ENCODE data around the gene DCTN5.

Gene DCTN5

GRCh38 chr16:23640931-23641765 is at the start of gene DCTN5, which contains the start of gene PALB2:
DCTN5 (plus strand) TSS chr16:23641466; CDS start chr16:23641543, 77 bp downstream.
PALB2 (minus strand) TSS chr16:23641310; CDS start chr16:23641157, 153 bp downstream.
- CTCF ChIA-PET: no interaction called here
- peak within 1 kb of the TSS; percentile 81 for H3K27ac ChIP-seq
- DNase-seq (ENCODE audit: low spot score): peak; percentile 95
- TF ChIP-seq CTCF (conservative IDR thresholded peaks at IDR 0.05; ENCODE audit: low read depth): no peak
- POLR2A ChIA-PET (ENCODE audit: low non-redundant PET): no interaction called here

GRCh38 chr16:23594186-23594585 is 47.1 kb upstream of the DCTN5 start:
- DNase-seq (ENCODE audit: low spot score): no peak
- ChIA-PET CTCF (no interaction called here), POLR2A (ENCODE audit: low non-redundant PET) (no interaction called here)
- no peak overlapping the region for H3K27ac ChIP-seq
- TF ChIP-seq CTCF (conservative IDR thresholded peaks at IDR 0.05; ENCODE audit: low read depth): no peak

DNA sequence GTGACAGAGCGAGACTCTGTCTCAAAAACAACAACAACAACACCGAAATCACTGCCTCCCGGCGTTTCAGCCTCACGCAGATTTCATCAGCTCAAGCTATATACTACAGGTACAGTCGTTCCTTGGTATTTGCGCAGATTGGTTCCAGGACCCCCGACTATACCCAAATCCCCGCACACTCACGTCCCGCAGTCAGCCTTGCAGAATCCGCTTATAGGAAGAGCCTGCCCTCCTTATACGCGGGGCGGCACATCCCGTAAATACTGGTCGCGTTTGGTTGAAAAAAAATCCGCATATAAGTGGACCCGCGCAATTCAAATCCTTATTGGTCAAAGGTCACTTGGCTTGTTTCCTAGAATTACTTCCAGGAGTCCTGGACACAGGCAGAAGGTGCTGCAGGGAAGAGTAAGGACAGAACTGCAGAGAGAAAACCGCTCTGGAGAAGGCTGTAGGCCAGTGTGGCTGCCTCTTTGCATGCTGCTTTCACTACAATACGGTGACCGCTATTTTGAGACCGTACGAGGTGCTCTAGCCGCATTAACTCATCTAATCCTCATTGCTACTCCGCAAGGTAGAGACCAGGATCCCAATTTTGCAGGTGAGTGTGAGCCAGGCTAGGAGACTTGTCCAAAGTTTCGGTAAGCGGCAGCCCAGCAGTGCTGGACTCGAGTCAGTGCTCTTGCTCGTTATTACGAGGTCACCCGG is 45.9 kb upstream of the DCTN5 start:
- H3K27ac ChIP-seq: peak overlapping the region; percentile 76
- TF ChIP-seq CTCF (conservative IDR thresholded peaks at IDR 0.05; ENCODE audit: low read depth): no peak
- DNase-seq (ENCODE audit: low spot score): no peak
- ChIA-PET POLR2A (ENCODE audit: low non-redundant PET) (no interaction called here), CTCF (interaction anchor here (0.7 to 0.8 kb wide), 2 partner anchors 25 to 70 kb away, joined by 4 to 5 read pairs; no protein-coding TSS in a partner anchor)

DNA sequence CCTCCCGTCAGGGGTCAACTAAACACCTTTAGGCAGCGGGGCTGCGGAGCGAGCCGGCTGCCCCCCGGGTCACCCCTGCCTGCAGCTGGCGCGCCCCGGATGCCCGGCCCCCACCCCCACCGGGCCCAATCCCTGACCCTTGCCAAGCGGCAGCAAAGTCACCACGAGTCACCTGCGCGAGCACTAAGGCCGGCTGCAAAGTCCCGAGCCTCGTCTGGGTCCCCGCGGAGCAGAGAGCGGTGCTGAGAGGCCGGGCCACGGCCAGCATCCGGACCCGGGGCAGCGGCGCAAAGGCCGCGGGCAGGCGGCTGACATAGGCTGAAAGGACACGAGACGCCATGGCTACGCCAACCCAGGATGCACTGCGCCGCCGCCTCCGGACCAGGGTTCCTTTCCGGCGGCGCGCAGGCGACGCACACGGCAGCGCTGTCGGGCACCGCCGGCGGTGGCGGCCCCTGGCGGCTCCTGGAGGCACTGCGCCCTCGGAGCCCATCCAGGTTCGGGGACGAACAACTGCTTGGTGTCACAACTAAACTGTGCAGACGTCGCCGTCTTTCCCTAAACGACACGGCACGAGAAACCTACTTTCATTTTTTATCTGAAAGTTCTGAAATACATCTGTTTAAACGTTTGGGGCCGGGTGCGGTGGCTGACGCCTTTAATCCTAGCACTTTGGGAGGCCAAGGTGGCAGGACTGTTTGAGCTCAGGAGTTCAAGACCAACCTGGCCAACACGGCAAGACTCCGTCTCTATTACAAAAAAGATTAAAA is 45.1 kb upstream of the DCTN5 start, which contains the start of gene NDUFAB1:
Gene NDUFAB1 (minus strand): TSS at position 366 of the 770 bp plus-strand sequence. CDS start 26 bp downstream, at position 340.
- POLR2A ChIA-PET (ENCODE audit: low non-redundant PET): no interaction called here
- peak; percentile 81 for DNase-seq (ENCODE audit: low spot score)
- peak; percentile 99 for TF ChIP-seq CTCF (conservative IDR thresholded peaks at IDR 0.05; ENCODE audit: low read depth)
- CTCF ChIA-PET: interaction anchor here (0.6 to 1.2 kb wide), 8 partner anchors 10 to 1583 kb away, joined by 3 to 8 read pairs (median 4); no protein-coding TSS in a partner anchor
- H3K27ac ChIP-seq: peak within 1 kb of the TSS; percentile 76

DNA sequence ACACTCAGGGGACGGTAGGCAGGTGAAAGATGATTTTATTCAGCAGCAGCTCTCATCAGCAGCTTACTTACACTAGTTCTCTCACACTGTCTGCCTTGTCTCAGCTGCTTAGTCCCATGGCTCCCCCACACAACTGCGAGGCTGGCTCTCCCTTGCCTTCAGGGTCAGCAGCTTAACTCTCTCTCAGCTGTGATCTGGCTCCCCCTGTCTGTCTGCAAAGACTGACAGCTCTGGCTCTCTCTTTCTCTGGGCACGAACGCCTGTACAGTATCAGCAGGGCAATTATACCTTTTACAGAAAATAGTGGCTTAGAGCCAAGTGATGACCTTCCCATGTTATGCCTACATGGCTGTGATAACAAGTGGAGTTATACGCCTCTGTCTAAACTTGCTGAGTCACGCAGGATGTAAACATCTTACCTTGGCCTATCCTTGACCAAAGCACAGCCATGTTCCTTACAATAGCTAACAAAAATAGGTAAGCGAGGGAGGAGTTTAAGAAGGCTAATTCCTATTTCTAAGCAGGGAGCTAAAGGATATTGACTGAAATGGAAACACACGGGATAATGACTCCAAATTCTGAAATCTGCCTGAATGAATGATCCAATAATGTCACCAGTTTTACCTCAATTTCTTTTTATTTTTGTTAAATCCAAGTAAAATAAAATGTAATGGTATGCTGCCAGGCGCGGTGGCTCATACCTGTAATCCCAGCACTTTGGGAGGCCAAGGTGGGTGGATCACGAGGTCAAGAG is 44.1 kb upstream of the DCTN5 start:
- no peak for TF ChIP-seq CTCF (conservative IDR thresholded peaks at IDR 0.05; ENCODE audit: low read depth)
- no peak for DNase-seq (ENCODE audit: low spot score)
- ChIA-PET CTCF (interaction anchor here (0.6 to 1.2 kb wide), 7 partner anchors 9 to 1584 kb away, joined by 3 to 8 read pairs (median 4); no protein-coding TSS in a partner anchor), POLR2A (ENCODE audit: low non-redundant PET) (no interaction called here)
- peak overlapping the region; percentile 76 for H3K27ac ChIP-seq
